Karpas-422 (cell line): Measurements from ENCODE around the gene EHBP1L1. TPM values are rescaled to one million over a fixed set of nuclear protein-coding genes. Genes with fewer than 3 reads are reported as not detected.

Experiments used
- DNase-seq: peaks from one replicate; pipeline ENCODE4 v3.0.0-alpha.2; 2015
- H2AFZ ChIP-seq: fragments of 200-600 bp; sonication (generic); 2 replicates; pipeline ENCODE4 v1.6.1; 2014; ENCODE audit warnings: antibody characterized with exemption, low read length, mixed read lengths
- H3K27ac ChIP-seq: fragments of 200-600 bp; sonication (generic); 2 replicates; pipeline ENCODE4 v1.5.1; 2014; ENCODE audit warnings: mild to moderate bottlenecking, low read length, moderate library complexity
- H3K27me3 ChIP-seq: fragments of 200-600 bp; sonication (generic); 2 replicates; pipeline ENCODE4 v1.6.1; 2014; ENCODE audit warnings: low read length, mixed read lengths
- H3K36me3 ChIP-seq: fragments of 200-600 bp; sonication (generic); 2 replicates; pipeline ENCODE4 v1.6.1; 2014; ENCODE audit warnings: low read length, mixed read lengths; ENCODE audit not compliant: insufficient read depth
- H3K4me1 ChIP-seq: fragments of 200-600 bp; sonication (generic); 2 replicates; pipeline ENCODE4 v1.6.1; 2014; ENCODE audit warnings: mild to moderate bottlenecking, low read length, mixed read lengths
- H3K4me2 ChIP-seq: fragments of 200-600 bp; sonication (generic); 2 replicates; pipeline ENCODE4 v1.6.1; 2014; ENCODE audit warnings: low read length, low read depth, mild to moderate bottlenecking; ENCODE audit not compliant: poor library complexity, severe bottlenecking
- H3K4me3 ChIP-seq: fragments of 200-600 bp; sonication (generic); 2 replicates; pipeline ENCODE4 v1.5.1; 2014; ENCODE audit warnings: mild to moderate bottlenecking, antibody characterized with exemption, low read length, mixed read lengths
- H3K79me2 ChIP-seq: fragments of 200-600 bp; sonication (generic); 2 replicates; pipeline ENCODE4 v1.6.1; 2014; ENCODE audit warnings: mild to moderate bottlenecking, low read length, mixed read lengths
- H3K9ac ChIP-seq: fragments of 200-600 bp; sonication (generic); 2 replicates; pipeline ENCODE4 v1.6.0; 2014; ENCODE audit warnings: low read length
- H3K9me2 ChIP-seq: fragments of 200-600 bp; sonication (generic), shearing (Covaris generic); replicated peaks from 2 replicates; pipeline ENCODE4 v1.6.0; 2014; ENCODE audit warnings: mild to moderate bottlenecking, low read length, moderate library complexity; ENCODE audit not compliant: insufficient read depth
- H3K9me3 ChIP-seq: fragments of 300-700, 200-600 bp; sonication (generic); 2 replicates; pipeline ENCODE4 v1.6.1; 2014; ENCODE audit warnings: low read length, mixed read lengths
- H4K20me1 ChIP-seq: fragments of 200-600 bp; sonication (generic); 2 replicates; pipeline ENCODE4 v1.6.1; 2014; ENCODE audit warnings: mild to moderate bottlenecking, antibody characterized with exemption, low read length, low read depth; ENCODE audit not compliant: insufficient read depth
- total RNA-seq: library from RNA; depleted of rRNA; stranded (reverse); fragments of >200 nt; shearing (Covaris generic); gene quantifications from 2 replicates; pipeline ENCODE4 v1.2.3, GENCODE V29; 2014; ENCODE audit warnings: low replicate concordance

The EHBP1L1 gene
- total RNA-seq, 1 experiment from 2014 or later = 19.9 TPM

DNA sequence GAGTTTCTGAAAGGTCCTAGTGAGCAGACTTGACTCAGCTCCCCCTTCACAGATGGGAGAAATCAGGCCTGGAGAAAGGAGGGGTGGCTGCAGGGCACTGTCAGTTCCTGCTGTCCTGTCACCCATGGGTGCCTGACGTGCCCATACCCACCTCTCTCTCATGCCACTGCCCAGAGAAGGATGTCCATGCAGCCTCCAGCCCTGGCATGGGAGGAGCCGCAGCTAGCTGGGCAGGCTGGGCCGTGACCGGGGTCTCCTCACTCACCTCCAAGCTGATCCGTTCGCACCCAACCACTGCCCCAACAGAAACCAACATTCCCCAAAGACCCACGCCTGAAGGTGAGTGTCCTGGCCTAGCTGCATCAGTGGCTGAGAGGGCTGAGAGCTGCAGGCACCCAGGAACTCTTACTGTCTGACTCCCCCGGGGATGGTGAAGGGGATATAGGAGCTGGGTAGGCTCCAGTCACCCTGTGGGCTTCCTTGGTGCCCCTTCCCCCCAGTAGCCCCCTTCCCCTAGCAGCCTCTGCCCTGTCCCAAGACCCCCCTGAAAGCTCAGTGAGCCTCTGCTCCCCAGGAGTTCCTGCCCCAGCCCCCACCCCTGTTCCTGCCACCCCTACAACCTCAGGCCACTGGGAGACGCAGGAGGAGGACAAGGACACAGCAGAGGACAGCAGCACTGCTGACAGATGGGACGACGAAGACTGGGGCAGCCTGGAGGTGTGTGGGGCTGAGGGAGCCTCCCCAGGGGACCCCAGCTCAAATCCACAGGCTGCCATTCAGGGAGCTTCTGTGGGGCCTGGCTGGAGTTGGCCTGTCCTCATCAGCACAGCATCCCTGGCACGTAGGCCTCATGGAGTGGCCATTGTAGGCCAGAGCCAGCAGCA lies 39.2 kb upstream of the EHBP1L1 start:
- H4K20me1 ChIP-seq = no peaks in the 10 kb centered on the region
- peaks cover 22% of the 10 kb centered on the region for H3K4me1 ChIP-seq
- H3K9ac ChIP-seq = no peak overlapping the region
- no peak for DNase-seq
- H3K9me2 ChIP-seq = no peaks in the 10 kb centered on the region
- no peaks in the 10 kb centered on the region for H3K9me3 ChIP-seq
- H3K27me3 ChIP-seq = no peaks in the 10 kb centered on the region
- no peak overlapping the region for H2AFZ ChIP-seq
- no peaks in the 10 kb centered on the region for H3K36me3 ChIP-seq
- no peak overlapping the region for H3K4me2 ChIP-seq
- H3K79me2 ChIP-seq = no peaks in the 10 kb centered on the region
- no peak overlapping the region for H3K4me3 ChIP-seq
- no peak overlapping the region for H3K27ac ChIP-seq

GRCh38 chr11:65537296-65537597 lies 38.6 kb upstream of the EHBP1L1 start:
- Histone ChIP-seq H3K4me1 (peaks cover 22% of the 10 kb centered on the region), H3K27ac (no peak overlapping the region), H2AFZ (no peak overlapping the region), H4K20me1 (no peaks in the 10 kb centered on the region), H3K4me3 (no peak overlapping the region), H3K9me3 (no peaks in the 10 kb centered on the region), H3K9me2 (no peaks in the 10 kb centered on the region), H3K27me3 (no peaks in the 10 kb centered on the region), H3K4me2 (no peak overlapping the region), H3K36me3 (no peaks in the 10 kb centered on the region), H3K79me2 (no peaks in the 10 kb centered on the region), H3K9ac (no peak overlapping the region)
- no peak for DNase-seq

DNA sequence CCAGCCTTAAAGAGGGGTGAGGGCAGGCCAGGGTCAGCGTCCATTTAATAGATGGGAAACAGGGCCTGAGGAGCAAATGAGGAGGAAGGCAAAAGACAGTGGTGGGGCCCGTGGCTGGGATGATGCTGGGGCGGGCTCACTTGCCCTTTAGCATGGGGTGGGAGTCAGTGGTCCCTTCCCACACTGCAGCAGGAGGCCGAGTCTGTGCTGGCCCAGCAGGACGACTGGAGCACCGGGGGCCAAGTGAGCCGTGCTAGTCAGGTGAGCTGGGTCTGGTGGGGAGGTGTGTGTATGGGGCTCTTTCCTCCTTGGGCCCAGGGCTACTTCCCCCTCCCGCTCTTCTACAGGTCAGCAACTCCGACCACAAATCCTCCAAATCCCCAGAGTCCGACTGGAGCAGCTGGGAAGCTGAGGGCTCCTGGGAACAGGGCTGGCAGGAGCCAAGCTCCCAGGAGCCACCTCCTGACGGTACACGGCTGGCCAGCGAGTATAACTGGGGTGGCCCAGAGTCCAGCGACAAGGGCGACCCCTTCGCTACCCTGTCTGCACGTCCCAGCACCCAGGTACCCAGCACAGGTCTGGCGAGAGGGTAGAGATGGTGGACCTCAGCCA lies 38.1 kb upstream of the EHBP1L1 start:
- Histone ChIP-seq H3K4me1 (peaks cover 22% of the 10 kb centered on the region), H4K20me1 (no peaks in the 10 kb centered on the region), H3K9ac (no peak overlapping the region), H3K4me3 (no peak overlapping the region), H3K9me3 (no peaks in the 10 kb centered on the region), H3K27me3 (no peaks in the 10 kb centered on the region), H3K36me3 (no peaks in the 10 kb centered on the region), H3K4me2 (no peak overlapping the region), H3K79me2 (no peaks in the 10 kb centered on the region), H3K9me2 (no peaks in the 10 kb centered on the region), H2AFZ (no peak overlapping the region), H3K27ac (no peak overlapping the region)
- no peak for DNase-seq

- H3K9ac ChIP-seq = no peak overlapping the region
- DNase-seq = no peak
- H4K20me1 ChIP-seq = no peaks in the 10 kb centered on the region
- H3K79me2 ChIP-seq = no peaks in the 10 kb centered on the region
- no peak overlapping the region for H3K4me2 ChIP-seq
- no peaks in the 10 kb centered on the region for H3K36me3 ChIP-seq
- H3K4me1 ChIP-seq = peaks cover 22% of the 10 kb centered on the region
- no peaks in the 10 kb centered on the region for H3K9me3 ChIP-seq
- no peak overlapping the region for H2AFZ ChIP-seq
- H3K27me3 ChIP-seq = no peaks in the 10 kb centered on the region
- no peak overlapping the region for H3K4me3 ChIP-seq
- H3K27ac ChIP-seq = no peak overlapping the region
- H3K9me2 ChIP-seq = no peaks in the 10 kb centered on the region
Measured at GRCh38 chr11:65538232-65538914, 37.5 kb upstream of the EHBP1L1 start.

DNA sequence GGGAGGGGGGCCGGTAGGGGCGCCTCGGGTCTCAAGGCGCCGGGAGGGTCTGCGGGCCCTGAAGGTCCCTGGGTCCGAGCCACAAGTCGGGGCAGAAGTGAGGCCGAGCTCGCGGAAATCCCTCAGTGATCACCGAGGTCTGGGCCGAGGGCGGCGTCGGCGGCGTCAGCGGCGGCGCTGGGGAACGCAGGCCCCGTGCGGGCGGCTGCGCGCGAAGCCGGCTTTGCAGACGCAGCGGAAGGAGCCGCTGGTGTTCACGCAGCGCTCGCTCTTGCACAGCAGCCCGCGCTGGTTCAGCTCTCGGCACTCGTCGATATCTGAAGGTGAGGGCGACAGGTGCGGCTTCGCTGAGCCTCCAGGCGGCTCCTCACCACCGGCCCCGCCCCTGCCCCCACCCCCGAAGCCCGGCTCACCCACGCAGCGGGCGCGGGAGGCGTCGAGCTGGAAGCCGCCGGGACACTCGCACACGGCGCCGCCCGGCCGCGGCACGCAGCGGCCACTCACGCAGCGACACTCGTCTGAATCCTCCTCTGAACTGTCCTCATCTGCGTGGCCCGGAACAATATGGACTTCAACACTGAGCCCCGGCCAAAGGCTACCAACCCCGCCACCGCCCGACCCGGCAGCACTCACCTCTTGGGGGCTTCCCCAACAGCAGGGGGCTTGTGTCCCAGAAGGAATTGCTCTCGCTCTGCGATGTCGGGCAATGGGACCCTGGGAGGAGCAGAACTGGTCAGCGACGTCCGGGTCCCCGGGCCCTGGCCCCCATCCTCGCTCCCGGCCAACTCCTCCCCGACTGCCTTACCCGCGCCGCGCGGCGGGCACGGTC lies 36.7 kb upstream of the EHBP1L1 start:
- Histone ChIP-seq H3K79me2 (no peaks in the 10 kb centered on the region), H2AFZ (no peak overlapping the region), H3K4me3 (peak overlapping the region; percentile 85; the same call in 1 of the 2 replicates), H3K36me3 (no peaks in the 10 kb centered on the region), H3K4me2 (peak overlapping the region; percentile 95), H3K9ac (no peak overlapping the region), H3K27ac (no peak overlapping the region), H3K9me2 (no peaks in the 10 kb centered on the region), H3K27me3 (no peaks in the 10 kb centered on the region), H3K4me1 (peaks cover 22% of the 10 kb centered on the region), H3K9me3 (no peaks in the 10 kb centered on the region), H4K20me1 (no peaks in the 10 kb centered on the region)
- no peak for DNase-seq

- H3K4me2 ChIP-seq = peak overlapping the region; percentile 95
- H3K9me3 ChIP-seq = no peaks in the 10 kb centered on the region
- H4K20me1 ChIP-seq = no peaks in the 10 kb centered on the region
- 0 out of 2 replicates have a peak overlapping the region, but pooled peaks have one; percentile 40 for H3K27ac ChIP-seq
- H3K9ac ChIP-seq = peak overlapping the region; percentile 70
- H3K4me1 ChIP-seq = peaks cover 22% of the 10 kb centered on the region
- H2AFZ ChIP-seq = peak overlapping the region; percentile 95
- H3K9me2 ChIP-seq = no peaks in the 10 kb centered on the region
- H3K4me3 ChIP-seq = peak overlapping the region; percentile 85
- peak; percentile 90 for DNase-seq
- no peaks in the 10 kb centered on the region for H3K27me3 ChIP-seq
- H3K36me3 ChIP-seq = no peaks in the 10 kb centered on the region
- no peaks in the 10 kb centered on the region for H3K79me2 ChIP-seq
Measured at GRCh38 chr11:65539744-65540289, 36.0 kb upstream of the EHBP1L1 start.

- Histone ChIP-seq H3K9ac (peak overlapping the region; percentile 70), H3K36me3 (no peaks in the 10 kb centered on the region), H3K4me2 (peak overlapping the region; percentile 95), H3K9me3 (no peaks in the 10 kb centered on the region), H3K27me3 (no peaks in the 10 kb centered on the region), H4K20me1 (no peaks in the 10 kb centered on the region), H3K4me3 (peak overlapping the region; percentile 85), H3K79me2 (no peaks in the 10 kb centered on the region), H2AFZ (peak overlapping the region; percentile 95), H3K4me1 (peaks cover 22% of the 10 kb centered on the region), H3K9me2 (no peaks in the 10 kb centered on the region), H3K27ac (peak overlapping the region; percentile 40; the same call in 1 of the 2 replicates)
- peak; percentile 96 for DNase-seq
Measured at GRCh38 chr11:65540290-65541092, 35.4 kb upstream of the EHBP1L1 start.
